Measurements from ENCODE around the gene CD84. TPM values are rescaled to one million over a fixed set of nuclear protein-coding genes. Genes with fewer than 3 reads are reported as not detected.

Gene CD84
- total RNA-seq, result not detected in 2 replicates

GRCh38 chr1:160579216-160579701 lies at the start of gene CD84:
Gene CD84 (minus strand): TSS chr1:160579496. CDS start chr1:160579437, 59 bp downstream.

GRCh38 chr1:160522622-160523345 lies 56.5 kb downstream of the CD84 start, which contains the start of gene SLAMF6:
Gene SLAMF6 (minus strand): TSS chr1:160523255. CDS start chr1:160523192, 63 bp downstream.

Other genes starting within 250 kb of the CD84 start
- 123 and 152 TPM in 2 replicates for gene COPA, start 236.2 kb downstream of the CD84 start, total RNA-seq
- 80.8 and 162 TPM in 2 replicates for gene NCSTN, start 236.1 kb downstream of the CD84 start, total RNA-seq
- gene NHLH1, start 212.4 kb downstream of the CD84 start, total RNA-seq, result under 0.01 TPM in 2 replicates
- 7.3 and 13.2 TPM in 2 replicates for gene VANGL2, start 178.9 kb downstream of the CD84 start, total RNA-seq
- gene SLAMF6, start 56.2 kb downstream of the CD84 start, total RNA-seq, result not detected in 2 replicates
- not detected in 2 replicates for gene SLAMF1, start 67.5 kb upstream of the CD84 start, total RNA-seq
- not detected in 2 replicates for gene CD48, start 132.3 kb upstream of the CD84 start, total RNA-seq
- not detected in 2 replicates for gene SLAMF7, start 159.8 kb upstream of the CD84 start, total RNA-seq
- gene LY9, start 216.7 kb upstream of the CD84 start, total RNA-seq, result not detected in 2 replicates